Sigmoid colon (tissue), 3 donors: ENCODE measurements around the gene CYTH4.

Experiments
- CTCF ChIP-seq, 4 experiments: fragments of 450-650 bp in 3 of 4; fragments of 200-600 bp in 1 of 4; IDR thresholded peaks; one replicate each; pipeline ENCODE4 v1.5.1; 2016 to 2019; ENCODE audit warnings: antibody characterized with exemption in 4 of 4, mild to moderate bottlenecking in 3 of 4, moderate library complexity in 2 of 4
- POLR2A ChIP-seq, 2 donors: fragments of 450-650 bp; IDR thresholded peaks; one replicate each; pipeline ENCODE4 v1.6.1; 2016; ENCODE audit warnings: antibody characterized with exemption in 2 of 2, mild to moderate bottlenecking in 2 of 2, moderate library complexity in 2 of 2

GRCh38 chr22:37280718-37281117 is 1.6 kb upstream of the CYTH4 start:
- TF ChIP-seq CTCF (IDR thresholded peaks at IDR 0.05): no peak
- no peak for TF ChIP-seq POLR2A (IDR thresholded peaks at IDR 0.05)
